WTC11 (cell line): ENCODE data around the gene TMEM181.

Experiments used
- ESRRA ChIP-seq: sonication (generic); formaldehyde crosslinking; IDR thresholded peaks from 2 replicates; pipeline ENCODE4 v1.8.1; 2022; ENCODE audit warnings: mild to moderate bottlenecking, missing genetic modification reagents, borderline replicate concordance
- IRF2 ChIP-seq: sonication (generic); formaldehyde crosslinking; IDR thresholded peaks from 2 replicates; pipeline ENCODE4 v1.8.0; 2022; ENCODE audit warnings: low read depth, missing genetic modification reagents, borderline replicate concordance
- NFE2L1 ChIP-seq: sonication (generic); formaldehyde crosslinking; IDR thresholded peaks from 2 replicates; pipeline ENCODE4 v1.8.1; 2023; ENCODE audit warnings: missing genetic modification reagents
- TP53 ChIP-seq: sonication (generic); formaldehyde crosslinking; IDR thresholded peaks from 2 replicates; pipeline ENCODE4 v1.8.1; 2023; ENCODE audit warnings: mild to moderate bottlenecking, missing genetic modification reagents
- TF ChIP-seq, protein P1 (sequence below): sonication (generic); formaldehyde crosslinking; IDR thresholded peaks from 2 replicates; pipeline ENCODE4 v1.8.0; 2022; ENCODE audit warnings: mild to moderate bottlenecking, missing genetic modification reagents
- TF ChIP-seq, protein P2 (sequence below): fragments of 200-600 bp; IDR thresholded peaks from 2 replicates; pipeline ENCODE4 v1.8.0; 2022; ENCODE audit warnings: antibody characterized with exemption
- TF ChIP-seq, protein P3 (sequence below): sonication (generic); formaldehyde crosslinking; IDR thresholded peaks from 2 replicates; pipeline ENCODE4 v1.8.1; 2023; ENCODE audit warnings: mild to moderate bottlenecking, moderate library complexity, missing genetic modification reagents

DNA sequence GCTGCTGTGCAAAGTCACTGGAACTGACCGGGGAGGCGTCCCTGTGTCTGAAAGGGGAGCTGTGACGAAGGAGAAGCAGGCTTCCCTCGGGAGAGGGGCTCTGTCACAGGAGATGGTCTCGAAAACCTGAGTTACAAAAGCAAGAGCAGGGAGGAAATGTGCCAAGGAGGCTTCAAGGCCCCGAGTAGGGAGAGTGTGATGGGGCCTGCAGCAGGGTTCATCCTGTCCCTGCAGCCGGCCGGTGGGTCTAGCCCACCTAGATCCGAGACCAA lies 68.0 kb downstream of the TMEM181 start:
- TF ChIP-seq, protein P1, sequence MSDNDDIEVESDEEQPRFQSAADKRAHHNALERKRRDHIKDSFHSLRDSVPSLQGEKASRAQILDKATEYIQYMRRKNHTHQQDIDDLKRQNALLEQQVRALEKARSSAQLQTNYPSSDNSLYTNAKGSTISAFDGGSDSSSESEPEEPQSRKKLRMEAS (CRISPR knock-in tag) = no peak
- TF ChIP-seq, protein P2, sequence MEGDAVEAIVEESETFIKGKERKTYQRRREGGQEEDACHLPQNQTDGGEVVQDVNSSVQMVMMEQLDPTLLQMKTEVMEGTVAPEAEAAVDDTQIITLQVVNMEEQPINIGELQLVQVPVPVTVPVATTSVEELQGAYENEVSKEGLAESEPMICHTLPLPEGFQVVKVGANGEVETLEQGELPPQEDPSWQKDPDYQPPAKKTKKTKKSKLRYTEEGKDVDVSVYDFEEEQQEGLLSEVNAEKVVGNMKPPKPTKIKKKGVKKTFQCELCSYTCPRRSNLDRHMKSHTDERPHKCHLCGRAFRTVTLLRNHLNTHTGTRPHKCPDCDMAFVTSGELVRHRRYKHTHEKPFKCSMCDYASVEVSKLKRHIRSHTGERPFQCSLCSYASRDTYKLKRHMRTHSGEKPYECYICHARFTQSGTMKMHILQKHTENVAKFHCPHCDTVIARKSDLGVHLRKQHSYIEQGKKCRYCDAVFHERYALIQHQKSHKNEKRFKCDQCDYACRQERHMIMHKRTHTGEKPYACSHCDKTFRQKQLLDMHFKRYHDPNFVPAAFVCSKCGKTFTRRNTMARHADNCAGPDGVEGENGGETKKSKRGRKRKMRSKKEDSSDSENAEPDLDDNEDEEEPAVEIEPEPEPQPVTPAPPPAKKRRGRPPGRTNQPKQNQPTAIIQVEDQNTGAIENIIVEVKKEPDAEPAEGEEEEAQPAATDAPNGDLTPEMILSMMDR = no peak
- TF ChIP-seq, protein P3, sequence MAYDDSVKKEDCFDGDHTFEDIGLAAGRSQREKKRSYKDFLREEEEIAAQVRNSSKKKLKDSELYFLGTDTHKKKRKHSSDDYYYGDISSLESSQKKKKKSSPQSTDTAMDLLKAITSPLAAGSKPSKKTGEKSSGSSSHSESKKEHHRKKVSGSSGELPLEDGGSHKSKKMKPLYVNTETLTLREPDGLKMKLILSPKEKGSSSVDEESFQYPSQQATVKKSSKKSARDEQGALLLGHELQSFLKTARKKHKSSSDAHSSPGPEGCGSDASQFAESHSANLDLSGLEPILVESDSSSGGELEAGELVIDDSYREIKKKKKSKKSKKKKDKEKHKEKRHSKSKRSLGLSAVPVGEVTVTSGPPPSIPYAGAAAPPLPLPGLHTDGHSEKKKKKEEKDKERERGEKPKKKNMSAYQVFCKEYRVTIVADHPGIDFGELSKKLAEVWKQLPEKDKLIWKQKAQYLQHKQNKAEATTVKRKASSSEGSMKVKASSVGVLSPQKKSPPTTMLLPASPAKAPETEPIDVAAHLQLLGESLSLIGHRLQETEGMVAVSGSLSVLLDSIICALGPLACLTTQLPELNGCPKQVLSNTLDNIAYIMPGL (CRISPR knock-in tag) = no peak
- TF ChIP-seq ESRRA (CRISPR knock-in tag) = no peak
- TF ChIP-seq NFE2L1 = no peak
- TF ChIP-seq TP53 = no peak
- TF ChIP-seq IRF2 (CRISPR knock-in tag) = no peak
